SK-N-DZ (cell line): ENCODE results near the gene CRACR2A.

Experiments
- DNase-seq: peaks from one replicate; pipeline ENCODE4 v3.0.0-alpha.2; 2015; ENCODE audit warnings: low spot score

Gene CRACR2A

GRCh38 chr12:3598896-3599860, 153.7 kb downstream of the CRACR2A start:
- no peak for DNase-seq

GRCh38 chr12:3597526-3598210, 155.2 kb downstream of the CRACR2A start:
- no peak for DNase-seq

- no peak for DNase-seq
Observed at GRCh38 chr12:3596703-3597415, 156.1 kb downstream of the CRACR2A start.

- no peak for DNase-seq
Observed at GRCh38 chr12:3595721-3596120, 157.2 kb downstream of the CRACR2A start.

- no peak for DNase-seq
Observed at GRCh38 chr12:3594966-3595365, 157.9 kb downstream of the CRACR2A start.

GRCh38 chr12:3593906-3594483, 158.9 kb downstream of the CRACR2A start:
- DNase-seq = no peak

- no peak for DNase-seq
Observed at GRCh38 chr12:3592856-3593625, 159.9 kb downstream of the CRACR2A start.

GRCh38 chr12:3589745-3590144, 163.2 kb downstream of the CRACR2A start:
- DNase-seq = no peak

GRCh38 chr12:3587402-3588013, 165.4 kb downstream of the CRACR2A start:
- no peak for DNase-seq

- no peak for DNase-seq
Observed at GRCh38 chr12:3583656-3584334, 169.1 kb downstream of the CRACR2A start.

- DNase-seq = no peak
Observed at GRCh38 chr12:3580094-3580749, 172.7 kb downstream of the CRACR2A start.

GRCh38 chr12:3579446-3580093, 173.3 kb downstream of the CRACR2A start:
- DNase-seq = no peak

GRCh38 chr12:3578557-3578956, 174.4 kb downstream of the CRACR2A start:
- DNase-seq = no peak

GRCh38 chr12:3576891-3577290, 176.0 kb downstream of the CRACR2A start:
- no peak for DNase-seq

- no peak for DNase-seq
Observed at GRCh38 chr12:3574986-3575385, 177.9 kb downstream of the CRACR2A start.

GRCh38 chr12:3572560-3572959, 180.3 kb downstream of the CRACR2A start:
- DNase-seq = no peak

GRCh38 chr12:3571724-3572123, 181.2 kb downstream of the CRACR2A start:
- no peak for DNase-seq

- no peak for DNase-seq
Observed at GRCh38 chr12:3571323-3571722, 181.6 kb downstream of the CRACR2A start.

GRCh38 chr12:3568695-3569094, 184.2 kb downstream of the CRACR2A start:
- no peak for DNase-seq
